ENCODE results near the gene CREG1. TPM values are rescaled to one million over a fixed set of nuclear protein-coding genes. Genes with fewer than 3 reads are reported as not detected.
A peak's percentile ranks its signal among the peaks of the same experiment; 100 is the strongest.

CREG1 gene
- total RNA-seq, 1 experiment from 2014 or later, result 21.7 TPM

- TF ChIP-seq PRDM15 (CRISPR knock-in tag; IDR thresholded peaks at IDR 0.05) (no peak), IRF2 (CRISPR knock-in tag; IDR thresholded peaks at IDR 0.05; ENCODE audit: borderline replicate concordance, low read depth) (no peak), ATF1 (CRISPR knock-in tag; IDR thresholded peaks at IDR 0.05) (no peak), SOX15 (CRISPR knock-in tag; IDR thresholded peaks at IDR 0.05) (no peak), IRF1 (CRISPR knock-in tag; IDR thresholded peaks at IDR 0.05) (no peak), USF2 (CRISPR knock-in tag; IDR thresholded peaks at IDR 0.05) (no peak), KAT7 (CRISPR knock-in tag; IDR thresholded peaks at IDR 0.05; ENCODE audit: borderline replicate concordance) (no peak), SMAD4 (CRISPR knock-in tag; IDR thresholded peaks at IDR 0.05) (no peak)
- TF ChIP-seq, protein P1, sequence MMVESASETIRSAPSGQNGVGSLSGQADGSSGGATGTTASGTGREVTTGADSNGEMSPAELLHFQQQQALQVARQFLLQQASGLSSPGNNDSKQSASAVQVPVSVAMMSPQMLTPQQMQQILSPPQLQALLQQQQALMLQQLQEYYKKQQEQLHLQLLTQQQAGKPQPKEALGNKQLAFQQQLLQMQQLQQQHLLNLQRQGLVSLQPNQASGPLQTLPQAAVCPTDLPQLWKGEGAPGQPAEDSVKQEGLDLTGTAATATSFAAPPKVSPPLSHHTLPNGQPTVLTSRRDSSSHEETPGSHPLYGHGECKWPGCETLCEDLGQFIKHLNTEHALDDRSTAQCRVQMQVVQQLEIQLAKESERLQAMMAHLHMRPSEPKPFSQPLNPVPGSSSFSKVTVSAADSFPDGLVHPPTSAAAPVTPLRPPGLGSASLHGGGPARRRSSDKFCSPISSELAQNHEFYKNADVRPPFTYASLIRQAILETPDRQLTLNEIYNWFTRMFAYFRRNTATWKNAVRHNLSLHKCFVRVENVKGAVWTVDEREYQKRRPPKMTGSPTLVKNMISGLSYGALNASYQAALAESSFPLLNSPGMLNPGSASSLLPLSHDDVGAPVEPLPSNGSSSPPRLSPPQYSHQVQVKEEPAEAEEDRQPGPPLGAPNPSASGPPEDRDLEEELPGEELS (CRISPR knock-in tag; IDR thresholded peaks at IDR 0.05), result no peak
- TF ChIP-seq, protein P2, sequence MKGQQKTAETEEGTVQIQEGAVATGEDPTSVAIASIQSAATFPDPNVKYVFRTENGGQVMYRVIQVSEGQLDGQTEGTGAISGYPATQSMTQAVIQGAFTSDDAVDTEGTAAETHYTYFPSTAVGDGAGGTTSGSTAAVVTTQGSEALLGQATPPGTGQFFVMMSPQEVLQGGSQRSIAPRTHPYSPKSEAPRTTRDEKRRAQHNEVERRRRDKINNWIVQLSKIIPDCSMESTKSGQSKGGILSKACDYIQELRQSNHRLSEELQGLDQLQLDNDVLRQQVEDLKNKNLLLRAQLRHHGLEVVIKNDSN (CRISPR knock-in tag; IDR thresholded peaks at IDR 0.05), result no peak
- TF ChIP-seq, protein P3, sequence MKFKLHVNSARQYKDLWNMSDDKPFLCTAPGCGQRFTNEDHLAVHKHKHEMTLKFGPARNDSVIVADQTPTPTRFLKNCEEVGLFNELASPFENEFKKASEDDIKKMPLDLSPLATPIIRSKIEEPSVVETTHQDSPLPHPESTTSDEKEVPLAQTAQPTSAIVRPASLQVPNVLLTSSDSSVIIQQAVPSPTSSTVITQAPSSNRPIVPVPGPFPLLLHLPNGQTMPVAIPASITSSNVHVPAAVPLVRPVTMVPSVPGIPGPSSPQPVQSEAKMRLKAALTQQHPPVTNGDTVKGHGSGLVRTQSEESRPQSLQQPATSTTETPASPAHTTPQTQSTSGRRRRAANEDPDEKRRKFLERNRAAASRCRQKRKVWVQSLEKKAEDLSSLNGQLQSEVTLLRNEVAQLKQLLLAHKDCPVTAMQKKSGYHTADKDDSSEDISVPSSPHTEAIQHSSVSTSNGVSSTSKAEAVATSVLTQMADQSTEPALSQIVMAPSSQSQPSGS (CRISPR knock-in tag; IDR thresholded peaks at IDR 0.05; ENCODE audit: borderline replicate concordance, low read depth), result no peak
These were observed 60.2 kb downstream of the CREG1 start (continued) for GRCh38 chr1:167493372-167493771.

DNA sequence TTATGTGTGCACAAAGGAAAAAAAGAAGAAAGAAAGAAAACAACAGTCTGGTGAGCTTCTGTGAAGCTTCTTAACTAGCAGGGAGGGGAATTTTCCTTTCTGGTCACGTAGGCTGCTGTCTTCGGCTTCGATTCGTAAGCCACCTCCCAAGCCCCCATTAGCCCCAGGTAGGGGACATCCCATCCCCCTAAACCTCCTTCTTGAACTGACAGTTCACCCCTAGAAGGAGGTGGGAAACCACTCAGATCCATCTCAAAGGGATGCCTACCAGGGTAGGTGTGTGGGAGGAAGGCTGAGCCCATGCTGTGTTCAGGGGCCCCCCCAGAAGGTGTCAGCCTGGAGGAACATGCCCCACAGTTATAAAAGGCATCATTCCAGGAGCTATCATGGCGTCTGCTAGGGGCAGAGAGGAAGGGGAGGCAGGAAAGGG, 61.1 kb downstream of the CREG1 start:
- ATAC-seq (peak; percentile 13), DNase-seq (ENCODE audit: low spot score) (no peak)
- no peaks in the 10 kb centered on the region for H3K9me3 Mint-ChIP-seq
- CTCF ChIA-PET, result no interaction called here
- POLR2A ChIA-PET, result interaction anchor here (0.7 kb wide), 1 partner anchor 395 kb away, joined by 5 read pairs; no protein-coding TSS in a partner anchor
- peaks cover 42% of the 10 kb centered on the region for H3K4me1 Mint-ChIP-seq
- no peaks in the 10 kb centered on the region for H3K36me3 Mint-ChIP-seq
- H3K27ac Mint-ChIP-seq, result no peak overlapping the region
- H3K4me3 Mint-ChIP-seq, result no peak overlapping the region
- peaks cover 4% of the 10 kb centered on the region for H3K27me3 Mint-ChIP-seq (ENCODE audit: low read depth)
- TF ChIP-seq STAT6 (CRISPR knock-in tag; conservative IDR thresholded peaks at IDR 0.05; ENCODE audit: low read depth), result no peak
- no peak for TF ChIP-seq FOXP1 (CRISPR knock-in tag; IDR thresholded peaks at IDR 0.05; ENCODE audit: borderline replicate concordance)
- no peak for TF ChIP-seq SMAD3 (CRISPR knock-in tag; IDR thresholded peaks at IDR 0.05; ENCODE audit: borderline replicate concordance)
- TF ChIP-seq NR2C2 (CRISPR knock-in tag; IDR thresholded peaks at IDR 0.05), result no peak
- no peak for TF ChIP-seq RORB (CRISPR knock-in tag; IDR thresholded peaks at IDR 0.05)
- TF ChIP-seq NFE2L1 (CRISPR knock-in tag; IDR thresholded peaks at IDR 0.05), result no peak
- TF ChIP-seq ZNF263 (CRISPR knock-in tag; IDR thresholded peaks at IDR 0.05; ENCODE audit: low read depth), result no peak
- TF ChIP-seq ZBTB21 (CRISPR knock-in tag; IDR thresholded peaks at IDR 0.05; ENCODE audit: borderline replicate concordance), result no peak
- TF ChIP-seq SMAD4 (CRISPR knock-in tag; IDR thresholded peaks at IDR 0.05), result no peak
- TF ChIP-seq GTF2I (CRISPR knock-in tag; conservative IDR thresholded peaks at IDR 0.05), result no peak
- no peak for TF ChIP-seq E2F5 (CRISPR knock-in tag; IDR thresholded peaks at IDR 0.05)
- TF ChIP-seq SP1 (CRISPR knock-in tag; conservative IDR thresholded peaks at IDR 0.05), result no peak
- TF ChIP-seq, protein P4, sequence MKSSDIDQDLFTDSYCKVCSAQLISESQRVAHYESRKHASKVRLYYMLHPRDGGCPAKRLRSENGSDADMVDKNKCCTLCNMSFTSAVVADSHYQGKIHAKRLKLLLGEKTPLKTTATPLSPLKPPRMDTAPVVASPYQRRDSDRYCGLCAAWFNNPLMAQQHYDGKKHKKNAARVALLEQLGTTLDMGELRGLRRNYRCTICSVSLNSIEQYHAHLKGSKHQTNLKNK (CRISPR knock-in tag; IDR thresholded peaks at IDR 0.05), result no peak
